SW 1271 (cell line): ENCODE measurements around the gene CLEC16A.
"Not testable (repeated sequence)": the region's sequence is repeated elsewhere in the genome, so short reads cannot be mapped to it uniquely, and the experiment has no call there.

ENCODE experiments used
- DNase-seq, 2 experiments: peaks; one replicate each; lab custom pipeline; 2025; lab: John Stamatoyannopoulos, UW

Gene CLEC16A

DNA sequence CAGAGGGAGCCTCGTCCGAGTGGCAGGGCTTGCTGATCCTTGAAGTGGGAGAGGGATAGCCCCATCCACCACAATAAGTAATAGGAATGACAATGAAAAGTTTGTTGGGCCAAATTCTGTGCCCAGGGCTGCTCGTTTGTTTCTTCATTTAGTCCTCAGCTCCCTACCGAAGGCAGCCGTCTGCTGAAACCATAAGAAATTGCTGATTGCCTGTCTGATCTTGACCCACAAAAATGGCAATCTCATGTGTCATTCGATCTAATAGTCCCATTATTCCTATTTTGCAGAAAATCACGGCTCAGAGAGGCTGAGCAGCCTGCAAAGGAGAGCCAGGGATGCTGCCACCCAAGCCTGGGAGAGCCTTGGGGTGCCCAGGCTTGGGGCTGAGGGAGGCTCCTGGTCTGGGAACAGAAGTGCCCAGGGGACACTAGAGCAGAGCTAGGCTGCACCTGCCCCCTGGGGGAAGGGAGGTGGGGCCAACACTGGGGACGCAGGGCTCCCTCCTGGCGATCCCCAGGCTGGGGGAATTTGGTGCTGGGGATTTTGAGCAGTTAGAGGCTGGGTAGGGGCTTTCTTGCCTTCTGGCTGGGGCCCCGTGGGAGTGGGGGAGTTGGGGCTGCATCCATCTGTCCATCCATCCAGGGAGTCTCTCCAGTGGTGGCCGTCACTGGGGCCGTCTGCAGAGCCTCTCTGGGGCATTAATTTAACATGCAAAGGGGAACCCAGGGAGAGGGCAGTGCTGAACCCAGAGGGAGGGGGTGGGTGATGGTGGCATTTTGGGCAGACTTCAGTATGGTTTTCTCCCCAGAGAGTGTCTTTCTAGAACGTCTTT lies 258.1 kb downstream of the CLEC16A start:
- DNase-seq, result no peak

DNA sequence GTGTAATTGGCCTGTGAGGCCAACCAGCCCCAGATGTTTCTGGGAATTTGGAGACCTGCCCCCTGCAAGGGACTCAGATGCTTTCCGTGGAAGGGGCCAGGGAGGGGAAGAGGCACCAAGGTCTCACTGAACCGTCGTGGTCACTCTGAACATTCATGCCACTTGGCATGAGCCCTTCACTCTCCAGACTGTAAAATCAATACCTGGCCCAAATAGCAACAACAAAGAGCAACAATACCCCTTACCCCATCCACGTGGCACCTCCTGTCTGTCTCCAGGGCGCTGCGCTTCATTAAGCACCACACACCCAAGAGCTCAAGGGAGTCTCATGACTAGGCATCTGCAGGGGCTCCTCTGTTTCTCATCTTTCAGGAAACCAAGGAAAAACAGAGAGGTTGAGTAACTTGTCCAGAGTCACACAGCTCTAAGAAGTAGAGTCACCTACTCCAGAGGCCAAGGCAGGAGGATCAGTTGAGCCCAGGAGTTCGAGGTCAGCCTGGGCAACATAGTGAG lies 258.8 kb downstream of the CLEC16A start:
- DNase-seq, result no peak

- no peak for DNase-seq
Measured at GRCh38 chr16:11204513-11205047, 260.2 kb downstream of the CLEC16A start.

DNA sequence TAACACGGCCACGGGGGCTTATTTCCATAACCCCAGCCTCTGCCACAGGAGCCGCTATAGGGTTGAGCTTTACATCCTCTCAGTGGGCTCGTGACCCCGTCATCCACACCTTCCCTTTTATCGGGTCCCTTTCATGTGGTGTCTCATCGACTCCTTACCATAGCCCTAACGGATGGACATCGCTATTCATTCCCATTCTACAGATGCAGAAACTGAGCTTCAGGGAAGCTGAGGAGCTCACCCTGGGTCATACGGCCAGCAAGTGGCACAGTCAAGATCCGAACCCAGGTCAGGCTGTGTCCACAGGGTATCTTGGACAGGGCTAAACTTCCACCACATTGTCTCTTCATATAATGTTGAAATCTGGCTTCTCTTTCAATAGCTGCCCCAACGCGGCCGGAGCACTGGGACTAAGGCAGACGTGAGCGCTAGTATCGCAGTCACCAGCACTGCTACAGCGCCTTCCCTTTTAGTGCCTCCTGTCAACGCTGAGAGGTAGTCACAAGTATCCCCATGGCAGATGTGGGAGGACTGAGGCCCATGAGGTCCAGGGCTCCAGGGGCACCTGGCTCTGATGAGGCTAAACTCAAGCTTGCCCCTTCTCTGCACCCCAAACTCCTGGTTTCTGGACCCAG lies 260.8 kb downstream of the CLEC16A start:
- DNase-seq, result no peak

GRCh38 chr16:11205754-11206581 lies 261.6 kb downstream of the CLEC16A start:
- DNase-seq, result no peak

DNA sequence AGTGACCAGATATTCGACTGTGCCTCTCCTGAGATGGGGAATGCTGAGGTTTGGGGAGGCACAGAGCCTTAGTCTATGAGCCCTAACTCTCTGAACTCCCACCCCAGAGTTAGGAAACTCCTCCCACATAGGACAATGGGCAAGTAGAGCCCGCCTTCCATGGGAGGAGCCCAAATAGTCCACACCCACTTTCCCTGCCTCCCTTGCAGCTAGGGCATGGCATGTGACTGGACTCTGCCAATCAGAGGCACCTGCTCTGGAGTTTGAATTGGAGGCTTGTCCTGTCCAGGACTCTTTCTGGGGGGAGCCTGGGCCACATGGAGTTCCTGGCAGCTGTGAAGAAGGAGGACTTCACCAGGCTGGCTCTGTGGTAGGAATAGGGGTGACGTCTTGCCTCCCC lies 263.3 kb downstream of the CLEC16A start:
- DNase-seq, result no peak

GRCh38 chr16:11208916-11209665 lies 264.7 kb downstream of the CLEC16A start:
- DNase-seq, result no peak

DNA sequence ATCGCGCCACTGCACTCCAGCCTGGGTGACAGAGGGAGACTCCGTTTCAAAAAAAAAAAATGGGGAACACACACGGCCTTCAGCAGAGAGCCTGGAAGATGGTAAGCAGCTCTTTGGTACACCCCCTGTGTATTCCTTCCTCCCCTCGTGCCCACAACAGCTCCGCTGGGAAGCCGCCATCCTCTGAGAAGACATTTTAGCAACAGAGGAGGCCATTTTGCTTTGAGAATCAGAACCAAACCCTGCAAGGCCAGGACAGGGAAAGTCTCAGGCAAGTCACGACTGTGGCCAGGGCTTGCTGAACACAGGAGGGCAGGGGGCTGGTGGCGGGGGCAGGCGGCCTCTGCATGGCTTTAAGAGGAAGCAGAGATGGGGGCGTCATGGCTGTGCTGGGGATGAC lies 265.9 kb downstream of the CLEC16A start:
- no peak for DNase-seq

- no peak for DNase-seq
Measured at GRCh38 chr16:11211061-11211976, 267.0 kb downstream of the CLEC16A start.

- no peak for DNase-seq
Measured at GRCh38 chr16:11211977-11212797, 267.8 kb downstream of the CLEC16A start.

GRCh38 chr16:11212798-11213196 lies 268.4 kb downstream of the CLEC16A start:
- DNase-seq, result no peak

- no peak for DNase-seq
Measured at GRCh38 chr16:11213373-11213772, 269.0 kb downstream of the CLEC16A start.

GRCh38 chr16:11213799-11214198 lies 269.4 kb downstream of the CLEC16A start:
- DNase-seq, result no peak

GRCh38 chr16:11215935-11216556 lies 271.7 kb downstream of the CLEC16A start:
- DNase-seq, result no peak

DNA sequence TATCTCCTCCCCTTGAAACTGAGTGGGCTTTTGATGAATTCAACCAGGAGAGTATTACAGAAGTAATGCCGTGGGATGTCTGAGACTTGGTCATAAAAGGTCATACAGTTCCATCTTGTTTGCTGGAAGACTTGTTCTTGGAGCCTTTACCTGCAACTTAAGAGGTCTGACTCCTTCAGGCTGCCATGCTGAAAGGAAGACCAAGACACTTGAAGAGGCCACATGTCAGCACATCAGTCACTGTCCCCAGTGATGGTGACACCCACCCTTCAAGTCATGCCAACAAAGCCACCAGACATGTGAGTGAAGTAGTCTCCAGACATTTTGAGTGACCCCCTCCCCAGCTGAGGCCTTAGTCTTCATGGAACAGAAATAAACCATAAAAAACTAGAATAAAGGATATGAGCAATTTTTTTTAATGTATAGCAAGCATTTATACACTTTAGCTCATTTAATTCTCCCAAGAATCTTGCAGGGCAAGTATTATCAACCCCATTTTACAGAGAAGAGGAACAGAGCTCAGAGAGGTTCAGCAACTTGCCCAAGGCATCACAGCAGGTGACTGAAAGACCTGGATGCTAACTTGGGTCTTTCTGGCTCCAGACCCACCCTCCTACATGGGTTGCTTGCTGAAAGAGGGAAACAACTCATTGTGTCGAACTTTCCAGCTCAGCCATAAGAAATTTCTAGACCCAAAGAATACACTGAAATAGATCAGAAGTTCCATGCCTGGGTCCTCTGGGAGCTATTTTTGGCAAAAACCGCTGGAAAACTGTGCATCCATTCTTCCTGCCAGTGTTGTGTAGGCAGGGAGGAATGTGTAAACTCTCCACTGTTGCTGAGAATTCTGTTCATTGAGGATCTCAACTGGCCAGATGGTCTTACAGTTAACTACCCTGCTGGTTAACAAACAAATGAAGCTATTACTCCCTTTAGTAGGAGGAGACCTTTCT lies 273.6 kb downstream of the CLEC16A start:
- DNase-seq, result no peak

- no peak for DNase-seq
Measured at GRCh38 chr16:11218604-11218962, 274.2 kb downstream of the CLEC16A start.

- no peak for DNase-seq
Measured at GRCh38 chr16:11219178-11219577, 274.8 kb downstream of the CLEC16A start.

- DNase-seq, result not testable (repeated sequence)
Measured at GRCh38 chr16:11220507-11220906, 276.1 kb downstream of the CLEC16A start.
